Prostate gland (tissue), 2 donors: ENCODE results near the gene PANK4. TPM values are rescaled to one million over a fixed set of nuclear protein-coding genes. Genes with fewer than 3 reads are reported as not detected.
A peak's percentile ranks its signal among the peaks of the same experiment; 100 is the strongest.

Source experiments
- DNase-seq: peaks from one replicate; pipeline ENCODE4 v3.0.0-alpha.2; 2019; ENCODE audit warnings: low spot score
- H3K27ac ChIP-seq, 2 donors: fragments of 200-600 bp; sonication (generic); 2 replicates each; pipeline ENCODE4 v1.5.1; 2017 to 2019
- H3K27me3 ChIP-seq: fragments of 200-600 bp; sonication (generic); replicated peaks from 2 replicates; pipeline ENCODE4 v1.5.1; 2019; ENCODE audit not compliant: insufficient read depth
- H3K36me3 ChIP-seq, 2 donors: fragments of 200-600 bp; sonication (generic); 1 replicate in 1 of 2; 2 replicates in 1 of 2; pipeline versions ENCODE4 v1.5.1 to v1.8.1; 2017 to 2019
- H3K4me1 ChIP-seq: fragments of 200-600 bp; sonication (generic); replicated peaks from 2 replicates; pipeline ENCODE4 v1.5.1; 2019
- H3K4me3 ChIP-seq, 2 donors: fragments of 200-600 bp; sonication (generic); 2 replicates each; pipeline ENCODE4 v1.5.1; 2017 to 2019
- H3K9me3 ChIP-seq: fragments of 200-600 bp; sonication (generic); 2 replicates; pipeline ENCODE4 v1.5.1; 2017
- CTCF ChIP-seq, 4 experiments: fragments of 200-600 bp in 2 of 4; fragments of 450-650 bp in 2 of 4; sonication (generic) in 2 of 4; IDR thresholded peaks; 1 replicate in 3 of 4; 2 replicates in 1 of 4; pipeline ENCODE4 v1.5.1; 2016 to 2019; ENCODE audit warnings: antibody characterized with exemption in 4 of 4, mild to moderate bottlenecking in 2 of 4, moderate library complexity in 2 of 4
- POLR2A ChIP-seq: fragments of 450-650 bp; IDR thresholded peaks from one replicate; pipeline ENCODE4 v1.6.1; 2016; ENCODE audit warnings: antibody characterized with exemption, mild to moderate bottlenecking
- POLR2AphosphoS5 ChIP-seq: sonication (generic); formaldehyde crosslinking; IDR thresholded peaks from one replicate; pipeline ENCODE4 v1.6.1; 2017; ENCODE audit warnings: antibody characterized with exemption
- WGBS: methylation state at CpG from one replicate; pipeline ENCODE4 v1.1.5; 2018; 5-methylcytosine and 5-hydroxymethylcytosine counted together
- intact Hi-C: fragments of 100-400 bp; cut with DNase I; formaldehyde crosslinking; loops from one replicate; pipeline ENCODE4 v1.14.2; 2022
- total RNA-seq, 2 donors: library from RNA; depleted of rRNA; stranded (reverse); fragments of >200 nt; gene quantifications; one replicate each; pipeline ENCODE4 v1.1.0, GENCODE V29; 2016

Gene PANK4
- total RNA-seq, 2 donors from 2014 or later, result 27.0 to 69.5 TPM

- Histone ChIP-seq H3K4me1 (peaks cover 14% of the 10 kb centered on the region), H3K27me3 (no peaks in the 10 kb centered on the region), H3K36me3 (no peaks in the 10 kb centered on the region), H3K27ac (no peak overlapping the region), H3K4me3 (no peak overlapping the region), H3K9me3 (no peaks in the 10 kb centered on the region)
- no peak for DNase-seq
- intact Hi-C loops, result no loop called here
- 82% methylated on average over 15 of the region's 16 CpGs for WGBS
- TF ChIP-seq CTCF (IDR thresholded peaks at IDR 0.05) (no peak), POLR2AphosphoS5 (no peak), POLR2A (no peak)
Observed at GRCh38 chr1:2483970-2484369, 42.4 kb downstream of the PANK4 start.

DNA sequence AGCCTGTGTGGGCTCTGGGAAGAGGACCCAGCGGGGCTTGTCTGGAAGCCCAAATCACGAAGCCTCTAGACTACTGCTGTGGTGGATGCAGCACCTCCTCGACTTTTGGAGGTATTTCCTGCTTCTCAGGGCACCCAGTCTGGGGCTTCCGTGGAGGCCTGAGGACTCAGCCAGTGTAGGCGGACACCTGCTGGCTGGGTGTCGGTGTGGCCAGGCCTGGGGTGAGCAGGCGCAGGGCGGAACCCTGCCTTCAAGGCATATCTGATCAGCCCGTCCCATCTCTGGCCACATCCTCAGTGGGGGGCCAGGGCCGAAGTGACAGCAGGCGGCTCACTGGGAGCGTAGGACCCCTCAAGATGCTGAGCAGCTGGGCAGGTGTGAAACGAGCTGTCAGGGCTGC, 43.4 kb downstream of the PANK4 start:
- H3K4me3 ChIP-seq, result no peak overlapping the region
- intact Hi-C loops, result no loop called here
- H3K4me1 ChIP-seq, result peaks cover 14% of the 10 kb centered on the region
- H3K36me3 ChIP-seq, result no peaks in the 10 kb centered on the region
- H3K9me3 ChIP-seq, result no peaks in the 10 kb centered on the region
- no peak for TF ChIP-seq POLR2A
- TF ChIP-seq CTCF (IDR thresholded peaks at IDR 0.05), result no peak
- no peak for TF ChIP-seq POLR2AphosphoS5
- no peaks in the 10 kb centered on the region for H3K27me3 ChIP-seq
- H3K27ac ChIP-seq, result no peak overlapping the region
- WGBS, result 92% methylated on average over 9 of the region's 13 CpGs
- DNase-seq, result no peak

GRCh38 chr1:2482588-2482987, 43.8 kb downstream of the PANK4 start:
- DNase-seq, result no peak
- no peak for TF ChIP-seq POLR2AphosphoS5
- no peak for TF ChIP-seq CTCF (IDR thresholded peaks at IDR 0.05)
- no peak for TF ChIP-seq POLR2A
- Histone ChIP-seq H3K27ac (no peak overlapping the region), H3K36me3 (no peaks in the 10 kb centered on the region), H3K9me3 (no peaks in the 10 kb centered on the region), H3K4me1 (peaks cover 14% of the 10 kb centered on the region), H3K4me3 (no peak overlapping the region), H3K27me3 (no peaks in the 10 kb centered on the region)
- intact Hi-C loops, result no loop called here
- 82% methylated on average over 9 of the region's 11 CpGs for WGBS

DNA sequence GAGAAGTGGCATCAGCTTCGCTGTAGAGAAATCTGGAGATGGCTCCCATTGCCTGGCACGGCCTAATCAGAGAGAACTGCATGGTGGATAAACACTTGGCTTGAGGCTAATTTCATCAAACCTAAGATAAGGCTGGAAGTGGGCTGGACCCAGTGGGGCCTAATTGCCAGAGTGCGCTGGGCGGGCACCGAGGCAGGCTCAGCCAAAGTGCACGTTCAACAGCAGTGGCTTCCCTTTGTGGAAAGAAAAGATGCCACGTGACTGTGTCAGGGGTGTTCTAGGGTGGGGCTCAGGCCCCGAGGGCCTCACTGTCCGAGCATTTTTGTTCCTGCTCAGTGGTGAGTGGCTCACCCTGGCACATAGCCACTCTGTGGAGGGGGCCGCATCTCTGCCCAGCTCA, 44.5 kb downstream of the PANK4 start:
- H3K4me3 ChIP-seq, result no peak overlapping the region
- H3K27me3 ChIP-seq, result no peaks in the 10 kb centered on the region
- intact Hi-C loops, result no loop called here
- no peaks in the 10 kb centered on the region for H3K9me3 ChIP-seq
- DNase-seq, result no peak
- H3K4me1 ChIP-seq, result peaks cover 14% of the 10 kb centered on the region
- WGBS, result 57% methylated on average over 10 of the region's 10 CpGs
- no peaks in the 10 kb centered on the region for H3K36me3 ChIP-seq
- H3K27ac ChIP-seq, result peak overlapping the region in 1 of 2 donors; percentile 69
- no peak for TF ChIP-seq CTCF (IDR thresholded peaks at IDR 0.05)
- no peak for TF ChIP-seq POLR2A
- TF ChIP-seq POLR2AphosphoS5, result no peak

DNA sequence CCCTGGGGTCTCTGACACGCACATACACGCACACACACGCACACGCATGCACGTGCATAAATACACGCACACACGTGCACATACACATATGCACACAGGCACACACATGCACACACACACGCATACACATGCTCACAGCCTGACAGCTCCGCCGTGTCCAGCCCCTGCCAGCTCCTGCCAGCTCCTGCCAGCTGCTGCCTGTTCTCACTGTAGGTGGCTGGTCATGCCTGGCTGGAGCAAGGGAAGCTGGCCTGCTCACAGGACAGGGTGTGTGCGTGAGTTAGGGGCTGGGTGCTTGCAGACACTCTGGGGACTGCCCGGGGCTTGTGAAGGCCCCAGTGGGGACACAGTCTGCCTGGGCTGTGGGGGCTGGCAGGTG, 45.4 kb downstream of the PANK4 start:
- peak; percentile 61 for DNase-seq

More for the DNA sequence above, 45.4 kb downstream of the PANK4 start:
- no peaks in the 10 kb centered on the region for H3K36me3 ChIP-seq
- peak overlapping the region; percentile 52 to 69 for H3K27ac ChIP-seq
- WGBS, result 76% methylated on average over 12 of the region's 12 CpGs
- H3K4me3 ChIP-seq, result no peak overlapping the region
- peak; percentile 42 for TF ChIP-seq POLR2AphosphoS5
- TF ChIP-seq CTCF (IDR thresholded peaks at IDR 0.05), result no peak
- intact Hi-C loops, result no loop called here
- H3K4me1 ChIP-seq, result peaks cover 14% of the 10 kb centered on the region
- no peaks in the 10 kb centered on the region for H3K9me3 ChIP-seq
- no peaks in the 10 kb centered on the region for H3K27me3 ChIP-seq
